Trophoblast cell (in vitro differentiated cells and primary cell): ENCODE measurements around the gene ITGA3.
A peak's percentile ranks its signal among the peaks of the same experiment; 100 is the strongest.

ENCODE experiments used
- DNase-seq, 2 donors: peaks; one replicate each; pipeline ENCODE4 v3.0.0-alpha.2; 2016
- H2AFZ ChIP-seq: 2 replicates; pipeline ENCODE4 v1.6.1; 2013; ENCODE audit warnings: low read length, moderate library complexity, mild to moderate bottlenecking; ENCODE audit not compliant: insufficient read depth, poor library complexity
- H2AK5ac ChIP-seq: 2 replicates; pipeline ENCODE4 v1.6.1; 2013; ENCODE audit warnings: mild to moderate bottlenecking, low read length
- H2BK120ac ChIP-seq: 2 replicates; pipeline ENCODE4 v1.6.1; 2013; ENCODE audit warnings: low read length, mild to moderate bottlenecking, moderate library complexity; ENCODE audit not compliant: insufficient read depth, poor library complexity
- H2BK12ac ChIP-seq: 2 replicates; pipeline ENCODE4 v1.6.1; 2013; ENCODE audit warnings: mild to moderate bottlenecking, low read length, moderate library complexity
- H2BK5ac ChIP-seq: 2 replicates; pipeline ENCODE4 v1.6.1; 2013; ENCODE audit warnings: low read length, low read depth, moderate library complexity, mild to moderate bottlenecking; ENCODE audit not compliant: poor library complexity
- H3K14ac ChIP-seq: 2 replicates; pipeline ENCODE4 v1.6.1; 2013; ENCODE audit warnings: mild to moderate bottlenecking, low read length
- H3K18ac ChIP-seq: 2 replicates; pipeline ENCODE4 v1.6.1; 2013; ENCODE audit warnings: mild to moderate bottlenecking, low read length
- H3K23ac ChIP-seq: 2 replicates; pipeline ENCODE4 v1.6.1; 2013; ENCODE audit warnings: low read length
- H3K27ac ChIP-seq: 2 replicates; pipeline ENCODE4 v1.5.1; 2013; ENCODE audit warnings: low read depth, mild to moderate bottlenecking, inconsistent platforms, low read length, moderate library complexity
- H3K27me3 ChIP-seq: 2 replicates; pipeline ENCODE4 v1.6.1; 2013; ENCODE audit warnings: inconsistent platforms, mild to moderate bottlenecking, low read length, moderate library complexity; ENCODE audit not compliant: insufficient read depth
- H3K36me3 ChIP-seq, 2 experiments: 1 replicate in 1 of 2; 2 replicates in 1 of 2; pipeline ENCODE4 v1.6.1; 2013; ENCODE audit warnings: low read length in 2 of 2, mild to moderate bottlenecking in 2 of 2, moderate library complexity in 1 of 2; ENCODE audit not compliant: insufficient read depth in 2 of 2, control insufficient read depth in 1 of 2
- H3K4ac ChIP-seq: 2 replicates; pipeline ENCODE4 v1.6.1; 2013; ENCODE audit warnings: low read depth, mild to moderate bottlenecking, low read length, moderate library complexity
- H3K4me1 ChIP-seq, 2 experiments: 1 replicate in 1 of 2; 2 replicates in 1 of 2; pipeline ENCODE4 v1.6.1; 2013; ENCODE audit warnings: low read length in 2 of 2, mild to moderate bottlenecking in 2 of 2, moderate library complexity in 1 of 2; ENCODE audit not compliant: insufficient read depth in 2 of 2, control insufficient read depth in 1 of 2
- H3K4me2 ChIP-seq: 2 replicates; pipeline ENCODE4 v1.6.1; 2013; ENCODE audit warnings: inconsistent platforms, mild to moderate bottlenecking, low read length, moderate library complexity
- H3K4me3 ChIP-seq: 2 replicates; pipeline ENCODE4 v1.5.1; 2013; ENCODE audit warnings: mild to moderate bottlenecking, low read depth, low read length, inconsistent platforms
- H3K79me1 ChIP-seq: one replicate; pipeline ENCODE4 v1.6.1; 2013; ENCODE audit warnings: low read length
- H3K79me2 ChIP-seq: 2 replicates; pipeline ENCODE4 v1.6.1; 2013; ENCODE audit warnings: low read length, mild to moderate bottlenecking; ENCODE audit not compliant: control insufficient read depth, insufficient read depth, poor library complexity
- H3K9ac ChIP-seq: 2 replicates; pipeline ENCODE4 v1.6.1; 2013; ENCODE audit warnings: mild to moderate bottlenecking, low read length
- H3K9me3 ChIP-seq: 2 replicates; pipeline ENCODE4 v1.6.1; 2013; ENCODE audit warnings: low read depth, mild to moderate bottlenecking, control low read depth, inconsistent platforms, low read length; ENCODE audit not compliant: insufficient read depth
- H4K12ac ChIP-seq: 2 replicates; pipeline ENCODE4 v1.6.1; 2013; ENCODE audit warnings: low read depth, mild to moderate bottlenecking, low read length, moderate library complexity
- H4K8ac ChIP-seq: 2 replicates; pipeline ENCODE4 v1.6.1; 2013; ENCODE audit warnings: low read depth, mild to moderate bottlenecking, low read length, moderate library complexity
- H4K91ac ChIP-seq: one replicate; pipeline ENCODE4 v1.6.1; 2013; ENCODE audit warnings: low read depth, mild to moderate bottlenecking, low read length, moderate library complexity
- WGBS: extraction: QIAGEN DNeasy Blood & Tissue Kit; methylation state at CpG from one replicate; pipeline ENCODE4 v1.1.7; 2013; ENCODE audit warnings: missing lambda C conversion rate; ENCODE audit not compliant: insufficient read length, insufficient coverage; ENCODE audit errors: extremely low coverage; 5-methylcytosine and 5-hydroxymethylcytosine counted together

ITGA3 gene

GRCh38 chr17:50118828-50119218 lies 62.9 kb downstream of the ITGA3 start:
- Histone ChIP-seq H2BK5ac (no peak overlapping the region), H2BK12ac (no peak overlapping the region), H3K36me3 (peaks cover 6 to 7% of the 10 kb centered on the region in 2 experiments), H3K27ac (no peak overlapping the region), H3K23ac (no peak overlapping the region), H3K9me3 (peaks cover 2% of the 10 kb centered on the region), H3K4me3 (no peak overlapping the region), H4K12ac (no peak overlapping the region), H2AFZ (no peak overlapping the region), H3K79me1 (peaks cover 7% of the 10 kb centered on the region), H4K8ac (no peak overlapping the region), H3K14ac (no peak overlapping the region), H2AK5ac (no peak overlapping the region), H3K79me2 (no peaks in the 10 kb centered on the region), H3K27me3 (no peaks in the 10 kb centered on the region), H3K4me1 (peaks cover 12 to 17% of the 10 kb centered on the region in 2 experiments), H2BK120ac (no peak overlapping the region), H3K4ac (no peak overlapping the region), H4K91ac (no peak overlapping the region), H3K9ac (no peak overlapping the region), H3K18ac (no peak overlapping the region), H3K4me2 (no peak overlapping the region)
- no peak for DNase-seq
- no CpG with 5 or more reads among the region's 4 CpGs for WGBS

DNA sequence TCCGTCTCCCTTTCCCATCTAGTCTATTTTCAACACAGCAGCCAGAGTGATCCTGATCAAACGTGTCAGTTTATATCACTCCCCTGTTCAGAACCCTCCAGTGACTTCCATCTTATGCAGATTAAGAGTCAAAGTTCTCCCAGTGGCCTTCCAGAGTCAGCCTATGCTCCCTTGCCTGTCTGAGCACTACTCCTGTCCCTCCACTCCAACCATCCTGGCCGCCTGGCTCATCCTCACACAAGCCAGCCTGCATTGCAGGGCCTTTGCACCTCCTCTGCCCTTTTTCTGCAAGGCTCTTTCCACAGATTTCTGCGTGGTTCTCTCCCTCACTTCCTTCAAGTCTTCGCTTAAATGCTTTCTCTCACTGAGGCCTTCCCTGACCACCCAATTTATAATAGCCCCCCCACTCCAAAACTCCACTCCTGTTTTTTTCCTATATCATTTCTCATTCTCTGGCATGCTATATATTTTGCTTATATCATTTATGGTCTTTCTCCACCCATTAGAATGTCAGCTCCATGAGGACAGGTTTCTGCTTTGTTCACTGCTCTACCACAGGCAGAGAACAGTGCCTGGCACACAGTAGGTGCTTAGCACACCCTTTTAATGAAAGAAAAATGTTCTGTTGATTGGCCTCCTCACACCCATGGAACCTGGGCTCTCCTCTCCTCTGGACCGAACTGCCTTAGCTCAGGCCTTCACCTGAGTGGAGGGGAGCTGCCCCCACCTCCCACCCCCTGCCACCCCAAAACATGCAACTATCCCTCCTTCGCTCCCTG lies 64.8 kb downstream of the ITGA3 start:
- H3K4me1 ChIP-seq: peaks cover 15 to 20% of the 10 kb centered on the region in 2 experiments
- no peak overlapping the region for H3K23ac ChIP-seq
- H3K9ac ChIP-seq: no peak overlapping the region
- no peak overlapping the region for H2AFZ ChIP-seq
- H3K27ac ChIP-seq: no peak overlapping the region
- no peak overlapping the region for H3K4ac ChIP-seq
- H3K4me2 ChIP-seq: no peak overlapping the region
- H3K4me3 ChIP-seq: no peak overlapping the region
- H2BK5ac ChIP-seq: no peak overlapping the region
- peaks cover 7% of the 10 kb centered on the region for H3K79me1 ChIP-seq
- H3K79me2 ChIP-seq: no peaks in the 10 kb centered on the region
- no peak overlapping the region for H4K12ac ChIP-seq
- H3K9me3 ChIP-seq: peaks cover 3% of the 10 kb centered on the region
- DNase-seq: no peak
- no peak overlapping the region for H4K8ac ChIP-seq
- no peak overlapping the region for H3K18ac ChIP-seq
- H2BK120ac ChIP-seq: no peak overlapping the region
- no peak overlapping the region for H4K91ac ChIP-seq
- no peak overlapping the region for H2AK5ac ChIP-seq
- no peaks in the 10 kb centered on the region for H3K27me3 ChIP-seq
- H3K36me3 ChIP-seq: no peaks in the 10 kb centered on the region
- H3K14ac ChIP-seq: no peak overlapping the region
- no CpG with 5 or more reads among the region's 7 CpGs for WGBS
- no peak overlapping the region for H2BK12ac ChIP-seq

- peak overlapping the region; percentile 28 for H2AK5ac ChIP-seq
- no CpG with 5 or more reads among the region's 3 CpGs for WGBS
Observed at GRCh38 chr17:50122945-50123344, 67.0 kb downstream of the ITGA3 start.

DNA sequence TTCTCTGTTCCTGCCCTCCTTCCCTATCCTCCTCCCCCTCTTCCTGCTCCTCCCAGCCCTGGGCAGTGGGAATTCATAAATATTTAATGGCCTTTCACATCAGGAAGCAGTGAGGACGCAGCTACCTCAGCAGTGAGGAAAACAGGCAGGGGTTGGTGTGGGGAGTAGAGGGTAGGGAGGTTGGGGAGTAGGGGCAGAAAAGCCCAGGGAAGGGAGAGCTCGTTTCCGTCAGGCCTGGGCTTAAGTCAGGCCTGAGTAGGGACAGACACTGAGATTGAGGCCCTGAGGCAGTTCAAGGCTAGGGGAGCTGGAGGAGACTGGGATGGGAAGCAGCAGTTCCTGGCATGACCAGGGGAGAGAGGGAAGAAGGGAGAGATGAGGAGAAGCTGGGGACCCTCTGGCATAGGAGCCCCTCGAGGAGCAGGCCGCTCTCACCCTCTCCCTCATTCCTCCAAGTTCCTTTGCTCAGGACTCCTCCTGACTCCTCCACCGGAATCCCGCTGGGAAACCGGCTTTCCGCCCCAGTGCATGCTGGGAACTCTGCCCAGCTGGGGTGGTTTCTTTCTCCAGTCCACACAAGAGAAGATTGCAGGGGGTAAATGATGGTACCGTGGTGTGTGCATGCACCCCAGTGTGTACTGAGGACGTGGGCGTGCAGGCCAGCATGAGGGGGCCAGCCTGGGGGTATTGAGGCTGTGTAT lies 67.9 kb downstream of the ITGA3 start:
- no peaks in the 10 kb centered on the region for H3K27me3 ChIP-seq
- H2BK5ac ChIP-seq: no peak overlapping the region
- H3K9ac ChIP-seq: no peak overlapping the region
- DNase-seq: no peak
- no peaks in the 10 kb centered on the region for H3K36me3 ChIP-seq
- peaks cover 13% of the 10 kb centered on the region for H3K79me1 ChIP-seq
- peak overlapping the region; percentile 13 for H2BK120ac ChIP-seq
- H2AK5ac ChIP-seq: peak overlapping the region; percentile 28
- H3K4ac ChIP-seq: no peak overlapping the region
- H3K18ac ChIP-seq: no peak overlapping the region
- no peak overlapping the region for H3K4me3 ChIP-seq
- H4K8ac ChIP-seq: peak overlapping the region; percentile 30
- no CpG with 5 or more reads among the region's 12 CpGs for WGBS
- no peaks in the 10 kb centered on the region for H3K79me2 ChIP-seq
- peak overlapping the region; percentile 9 for H2AFZ ChIP-seq
- peak overlapping the region; percentile 42 for H3K27ac ChIP-seq
- peak overlapping the region; percentile 2 for H4K91ac ChIP-seq
- H4K12ac ChIP-seq: peak overlapping the region; percentile 6
- peak overlapping the region; percentile 28 for H2BK12ac ChIP-seq
- H3K4me1 ChIP-seq: peaks cover 23 to 27% of the 10 kb centered on the region in 2 experiments
- peaks cover 3% of the 10 kb centered on the region for H3K9me3 ChIP-seq
- H3K4me2 ChIP-seq: no peak overlapping the region
- H3K23ac ChIP-seq: no peak overlapping the region
- H3K14ac ChIP-seq: no peak overlapping the region

More at GRCh38 chr17:50122945-50123344, 67.0 kb downstream of the ITGA3 start:
- H4K91ac ChIP-seq: peak overlapping the region; percentile 60
- H2AFZ ChIP-seq: no peak overlapping the region
- peaks cover 3% of the 10 kb centered on the region for H3K9me3 ChIP-seq
- no peak overlapping the region for H3K4me2 ChIP-seq
- no peaks in the 10 kb centered on the region for H3K36me3 ChIP-seq
- peak overlapping the region; percentile 28 for H2BK12ac ChIP-seq
- no peak overlapping the region for H4K12ac ChIP-seq
- H2BK5ac ChIP-seq: peak overlapping the region; percentile 27
- H3K79me2 ChIP-seq: no peaks in the 10 kb centered on the region
- DNase-seq: no peak
- peak overlapping the region; percentile 48 for H2BK120ac ChIP-seq
- H3K27me3 ChIP-seq: no peaks in the 10 kb centered on the region
- H3K4ac ChIP-seq: no peak overlapping the region
- peak overlapping the region; percentile 30 for H4K8ac ChIP-seq
- no peak overlapping the region for H3K23ac ChIP-seq
- peak overlapping the region; percentile 42 for H3K27ac ChIP-seq
- H3K4me1 ChIP-seq: peaks cover 16 to 20% of the 10 kb centered on the region in 2 experiments
- peak overlapping the region; percentile 6 for H3K9ac ChIP-seq
- H3K79me1 ChIP-seq: peaks cover 8% of the 10 kb centered on the region
- peak overlapping the region; percentile 45 for H3K14ac ChIP-seq
- H3K18ac ChIP-seq: peak overlapping the region; percentile 50
- H3K4me3 ChIP-seq: no peak overlapping the region
